ENCODE measurements around the gene PFKL.
"Not testable (repeated sequence)": the region's sequence is repeated elsewhere in the genome, so short reads cannot be mapped to it uniquely, and the experiment has no call there.

Gene PFKL

GRCh38 chr21:44349416-44349846 is 49.6 kb downstream of the PFKL start:
- DNase-seq, result no peak

DNA sequence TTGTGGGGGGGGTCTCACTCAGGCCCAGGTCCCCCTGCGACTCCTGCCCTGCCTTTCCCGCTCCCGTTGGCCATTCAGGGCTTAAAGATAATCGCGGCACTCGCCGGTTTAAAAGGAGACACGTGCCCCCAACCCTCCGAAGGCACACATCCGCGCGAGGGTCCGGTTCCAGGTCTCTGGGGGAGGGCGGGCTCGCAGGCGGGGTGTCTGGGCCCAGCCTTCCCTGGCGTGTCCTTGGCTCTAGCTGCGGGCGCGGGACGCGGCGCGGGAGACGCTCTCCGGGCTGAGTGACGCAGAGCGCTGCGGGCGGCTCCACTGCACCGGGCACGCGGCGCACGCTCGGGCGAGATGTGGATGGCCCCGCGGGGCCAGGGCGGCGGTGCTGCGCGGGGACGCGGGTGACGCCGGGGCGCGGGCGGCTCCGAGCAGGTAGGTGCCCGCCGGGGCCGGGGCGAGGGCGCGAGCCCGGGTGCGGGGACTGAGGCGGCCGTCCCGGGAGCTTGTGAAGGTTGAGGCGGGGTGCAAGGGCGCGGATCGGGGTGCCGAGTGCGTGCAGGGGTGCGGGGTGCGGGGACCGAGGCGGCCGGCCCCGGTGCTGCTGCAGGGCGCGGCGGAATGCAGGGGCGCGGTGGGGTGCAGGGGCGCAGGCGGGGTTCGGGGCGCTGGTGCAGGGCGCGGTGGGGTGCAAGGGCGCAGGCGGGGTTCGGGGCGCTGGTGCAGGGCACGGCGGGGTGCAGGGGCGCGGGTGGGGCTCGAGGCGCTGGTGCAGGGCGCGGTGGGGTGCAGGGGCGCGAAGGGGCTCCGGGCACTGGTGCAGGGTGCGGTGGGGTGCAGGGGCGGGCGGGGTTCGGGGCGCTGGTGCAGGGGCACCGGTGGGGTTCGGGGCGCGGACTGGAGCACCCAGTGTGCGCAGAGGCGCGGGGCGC is 50.3 kb downstream of the PFKL start:
- DNase-seq, result no peak

DNA sequence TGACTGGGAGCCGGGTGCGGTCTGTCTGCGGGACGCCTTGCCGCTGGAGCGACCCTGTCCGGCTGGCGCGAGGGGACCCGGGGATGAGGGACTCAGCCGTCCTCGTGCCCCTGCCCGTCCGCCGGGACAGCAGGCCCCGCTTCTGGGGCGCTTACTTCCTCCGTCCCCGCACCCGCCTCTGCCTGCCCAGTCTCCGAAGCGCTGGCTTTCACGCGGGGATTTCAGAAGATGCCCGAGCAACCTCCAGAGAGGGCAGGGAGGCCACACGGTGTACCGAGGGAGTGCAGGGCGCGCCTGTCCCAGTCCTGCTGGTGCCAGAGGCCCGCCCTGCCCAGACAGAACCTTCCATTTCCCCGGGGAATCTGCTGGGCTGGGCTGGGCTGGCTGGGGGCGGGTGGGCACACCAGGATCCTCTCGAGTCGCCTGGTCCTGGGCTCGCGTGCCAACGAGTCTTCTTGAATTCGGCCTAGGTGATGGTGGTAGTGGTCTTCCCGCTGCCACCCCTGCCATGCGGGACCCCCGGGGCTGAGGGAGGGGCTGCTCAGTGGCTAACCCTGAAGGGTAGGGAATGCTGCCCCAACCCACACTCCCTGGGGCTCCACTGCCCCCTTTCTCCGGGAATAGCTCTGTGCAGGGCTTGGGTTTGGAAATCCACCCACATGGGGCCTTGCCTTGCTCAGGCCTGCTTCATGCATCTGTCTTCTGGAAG is 51.1 kb downstream of the PFKL start:
- DNase-seq, result no peak

DNA sequence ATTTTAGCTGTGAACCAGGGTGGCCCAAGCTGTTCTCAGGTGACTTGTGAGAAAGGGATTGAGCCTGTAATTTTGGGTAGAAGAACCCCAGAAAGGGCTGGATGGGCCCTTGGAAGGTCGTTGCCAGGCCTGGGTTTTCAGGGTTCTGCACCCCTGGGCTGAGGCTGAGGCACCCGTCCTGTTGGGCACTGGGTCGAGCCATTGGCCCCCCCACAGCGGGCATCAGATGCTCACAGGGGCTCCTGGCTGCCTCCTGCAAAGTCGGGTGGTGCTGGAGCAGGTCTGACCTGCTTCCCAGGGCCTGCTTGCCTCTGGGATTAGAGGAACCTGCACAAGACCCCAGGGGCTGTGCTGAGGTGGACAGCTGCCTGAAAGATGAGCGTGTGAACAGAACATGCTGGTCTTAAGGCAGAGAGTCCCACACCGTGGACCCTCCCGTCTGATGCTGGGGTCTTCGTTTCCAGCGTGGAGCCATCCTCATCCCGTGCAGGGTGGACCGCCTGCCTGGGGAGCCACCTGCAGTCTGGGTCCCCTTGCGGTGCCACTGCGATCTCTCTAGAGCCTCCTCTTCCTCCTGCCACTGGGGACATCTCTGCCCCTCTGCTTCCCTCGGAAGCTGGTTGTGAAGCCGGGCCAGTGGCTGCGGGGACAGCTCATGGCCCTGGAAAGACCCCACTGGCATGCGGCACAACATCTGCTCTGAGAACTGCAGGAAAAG is 51.8 kb downstream of the PFKL start:
- no peak for DNase-seq

GRCh38 chr21:44352253-44352860 is 52.5 kb downstream of the PFKL start:
- DNase-seq, result no peak

- DNase-seq, result peak; percentile 24 to 38
Measured at GRCh38 chr21:44353191-44353970, 53.5 kb downstream of the PFKL start, which contains the start of gene TRPM2. Gene TRPM2, plus strand, starts transcription at chr21:44353621. Its CDS starts 80 bp downstream, at chr21:44353701.

DNA sequence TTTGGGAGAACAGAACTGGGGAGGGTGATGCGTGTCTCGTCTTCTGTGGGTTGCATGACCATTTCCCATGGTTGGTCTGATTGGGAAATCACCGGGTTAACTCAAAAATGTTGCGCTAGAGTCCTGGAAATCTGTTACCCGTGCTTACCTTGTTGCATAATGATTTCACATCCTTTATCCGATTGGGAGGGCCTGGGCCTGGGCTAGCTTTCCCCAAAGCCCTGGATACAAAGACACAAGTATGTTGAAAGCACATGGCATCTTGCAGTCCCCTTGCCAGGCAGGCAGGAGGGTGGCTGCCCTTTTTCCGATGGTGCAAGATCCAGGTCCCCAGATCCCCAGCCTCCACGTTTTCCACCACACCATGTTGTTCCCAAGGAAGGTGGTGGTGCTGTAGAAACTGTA is 54.1 kb downstream of the PFKL start:
- DNase-seq, result no peak

DNA sequence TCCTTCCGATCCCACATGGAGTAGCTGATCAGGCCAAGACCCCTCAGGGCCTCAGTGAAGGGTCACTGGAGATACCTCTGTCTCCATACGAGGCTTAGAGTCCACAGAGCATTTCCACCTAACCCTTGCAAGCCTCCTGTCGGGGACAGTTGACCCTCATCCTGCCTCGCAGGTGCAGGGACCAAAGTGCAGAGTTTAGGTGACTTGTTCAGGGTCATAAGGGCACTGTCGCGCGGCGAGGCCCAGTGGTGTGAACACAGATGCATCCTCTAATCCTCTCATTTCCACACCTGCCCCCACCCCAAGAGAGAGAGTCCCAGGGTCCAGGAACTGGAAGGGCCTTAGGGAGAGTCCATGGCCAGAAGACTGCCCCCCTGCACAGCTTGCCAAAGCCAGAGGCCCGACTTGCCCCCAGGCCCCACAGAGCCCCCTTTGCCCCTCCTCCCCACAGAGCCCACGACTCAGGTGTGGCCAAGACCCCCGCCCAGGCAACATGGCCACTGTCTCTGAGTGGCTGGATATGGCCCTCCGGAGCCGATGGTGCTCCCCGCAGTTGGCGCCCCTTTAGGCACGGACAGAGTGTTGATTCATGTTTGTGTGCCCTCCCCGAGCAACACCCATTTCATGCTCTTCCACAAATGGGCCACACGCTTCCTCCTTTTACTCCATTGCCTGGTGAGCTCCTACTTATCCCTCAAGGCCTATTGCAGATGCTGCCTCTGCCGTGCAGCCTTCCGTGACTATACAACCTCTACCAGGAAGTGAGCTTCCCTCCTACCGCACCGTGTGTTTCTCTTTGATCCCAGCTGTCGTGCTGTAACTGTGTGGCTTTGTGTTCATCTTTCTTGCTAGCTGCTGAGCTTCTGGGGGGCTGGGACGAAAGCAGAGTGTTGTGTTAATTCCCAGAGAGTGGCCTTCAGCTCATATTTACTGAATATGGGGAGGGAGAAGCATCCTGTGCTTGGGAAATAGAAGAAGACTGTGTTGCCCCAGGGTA is 55.2 kb downstream of the PFKL start:
- no peak for DNase-seq

GRCh38 chr21:44356160-44356559 is 56.3 kb downstream of the PFKL start:
- DNase-seq, result no peak

- DNase-seq, result no peak
Measured at GRCh38 chr21:44356636-44357035, 56.8 kb downstream of the PFKL start.

GRCh38 chr21:44357064-44357837 is 57.4 kb downstream of the PFKL start:
- no peak for DNase-seq

DNA sequence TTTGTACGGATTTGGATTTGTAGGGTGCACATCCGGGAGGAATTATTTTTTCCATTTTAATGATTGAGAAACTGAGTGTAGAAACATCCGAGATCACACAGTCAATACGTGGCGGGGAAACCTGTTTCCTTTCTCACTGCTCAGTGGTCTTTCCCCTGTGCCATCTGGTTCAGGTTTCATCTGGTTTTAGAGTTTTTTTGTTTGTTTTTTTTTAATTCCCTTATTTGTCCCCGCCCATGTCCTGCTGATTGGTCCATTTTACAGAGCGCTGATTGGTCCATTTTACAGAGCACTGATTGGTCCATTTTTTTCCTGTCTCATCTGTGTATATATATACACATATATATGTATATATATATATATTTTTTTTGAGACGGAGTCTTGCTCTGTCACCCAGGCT is 59.5 kb downstream of the PFKL start:
- no peak for DNase-seq

DNA sequence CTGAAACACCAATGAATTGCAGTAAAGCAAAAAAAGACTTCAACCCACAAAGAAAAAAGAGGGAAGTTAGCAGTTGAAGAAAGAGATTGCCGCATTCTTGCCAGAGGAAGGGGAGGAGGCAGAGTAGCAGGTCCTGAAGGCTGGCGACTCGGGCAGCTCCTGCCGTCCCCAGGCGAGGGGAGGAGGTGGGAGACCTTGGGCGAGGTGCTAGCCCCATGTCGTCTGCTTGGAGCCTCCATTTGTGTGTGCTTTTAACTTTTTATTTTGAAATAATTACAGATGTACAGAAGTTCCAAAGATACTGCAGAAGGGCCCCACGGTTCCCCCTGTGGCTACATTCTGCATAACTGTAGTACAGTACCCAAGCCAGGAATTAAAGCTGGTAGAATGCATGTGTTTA is 60.3 kb downstream of the PFKL start:
- no peak for DNase-seq

GRCh38 chr21:44361903-44362302 is 62.0 kb downstream of the PFKL start:
- DNase-seq, result not testable (repeated sequence)

DNA sequence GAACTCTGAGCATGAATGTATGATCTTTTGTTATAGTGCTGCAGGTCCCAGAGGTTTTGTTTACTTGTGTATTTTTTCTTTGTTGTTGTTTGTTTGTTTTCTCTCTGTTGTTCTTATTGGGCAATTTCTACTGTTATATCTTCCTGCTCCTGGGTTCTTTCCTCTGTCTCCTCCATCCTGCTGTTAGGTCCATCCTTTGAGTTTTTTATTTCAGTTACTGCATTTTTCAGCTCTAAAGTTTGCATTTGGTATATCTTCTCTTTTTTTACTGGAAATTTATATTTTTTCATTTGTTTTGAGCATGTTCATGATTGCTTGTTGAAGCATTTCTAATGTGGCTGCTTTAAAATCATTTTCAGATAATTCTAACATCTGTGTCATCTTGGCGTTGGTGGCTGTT is 63.4 kb downstream of the PFKL start:
- DNase-seq, result no peak

DNA sequence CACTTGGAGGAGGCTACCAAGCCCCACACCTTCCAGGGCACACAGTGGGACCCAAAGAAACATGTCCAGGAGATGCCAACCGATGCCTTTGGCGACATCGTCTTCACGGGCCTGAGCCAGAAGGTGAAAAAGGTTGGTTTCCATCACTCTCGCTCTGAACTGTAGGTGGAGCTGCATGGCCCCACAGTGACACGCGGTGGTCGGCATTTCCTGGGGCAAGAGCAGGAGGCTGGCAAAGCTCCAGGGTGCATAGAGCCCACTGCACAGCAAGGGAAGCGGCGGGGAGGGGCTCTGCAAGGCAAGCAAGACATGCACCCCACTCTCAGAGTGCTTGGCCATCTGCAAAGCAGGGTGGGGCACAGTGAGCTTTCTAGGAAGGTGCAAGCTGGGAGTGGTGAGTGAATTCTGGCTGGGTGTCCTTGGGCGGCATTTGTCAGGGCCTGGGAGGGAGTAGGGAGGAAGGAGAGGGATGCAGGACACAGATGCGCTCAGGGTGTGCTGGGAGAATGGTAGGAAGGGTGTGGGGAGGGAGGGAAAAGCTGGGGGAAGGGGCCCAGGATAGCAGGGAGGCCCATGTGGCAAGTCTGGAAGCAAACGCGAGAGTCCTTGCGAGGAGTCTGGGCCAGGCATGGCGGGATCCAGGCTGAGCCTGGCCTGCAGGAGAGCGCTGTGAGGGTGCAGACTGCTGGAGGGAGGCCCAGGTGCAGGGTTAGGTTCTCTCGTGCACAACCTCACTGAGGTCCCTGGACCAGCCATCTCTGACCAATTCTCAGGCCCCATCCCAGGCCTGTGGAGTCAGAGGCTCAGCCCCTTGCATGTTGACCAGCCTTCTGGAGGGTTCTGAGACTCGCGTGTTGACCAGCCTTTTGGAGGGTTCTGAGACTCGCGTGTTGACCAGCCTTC is 64.5 kb downstream of the PFKL start:
- DNase-seq, result no peak

- DNase-seq, result no peak
Measured at GRCh38 chr21:44365251-44365966, 65.6 kb downstream of the PFKL start.

DNA sequence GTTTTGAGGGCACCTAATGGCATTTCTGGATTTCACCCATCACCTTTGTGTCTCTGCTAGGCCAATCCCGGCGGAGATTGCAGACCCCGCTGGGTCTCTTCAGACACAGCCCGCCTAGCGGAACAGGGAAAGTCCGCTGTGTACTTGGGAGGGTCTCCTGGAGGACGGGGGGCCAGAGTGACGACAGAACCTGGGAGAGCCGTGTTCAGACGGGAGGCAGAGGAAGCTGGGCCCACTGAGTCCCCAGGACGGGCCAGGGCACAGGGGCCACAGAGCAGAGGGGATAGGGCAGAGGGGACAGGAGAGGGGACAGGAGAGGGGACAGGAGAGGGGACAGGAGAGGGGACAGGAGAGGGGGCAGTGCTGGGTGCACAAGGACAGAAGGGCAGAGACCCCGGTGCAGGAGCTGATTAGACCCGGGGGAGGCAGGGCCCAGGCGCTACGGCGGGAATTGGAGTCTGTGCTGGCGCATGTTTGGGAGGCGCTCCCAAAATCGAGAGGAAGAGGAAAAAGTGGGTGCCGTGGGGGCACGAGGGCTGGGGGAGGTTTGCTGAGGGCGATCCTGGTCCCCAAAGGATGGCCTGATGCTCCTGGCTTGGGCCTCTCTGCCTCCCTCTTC is 66.2 kb downstream of the PFKL start:
- DNase-seq, result no peak

All from SHP77 (cell line).